Measurements from ENCODE around the gene MCRIP2.
A peak's percentile ranks its signal among the peaks of the same experiment; 100 is the strongest.
"Not testable (repeated sequence)": the region's sequence is repeated elsewhere in the genome, so short reads cannot be mapped to it uniquely, and the experiment has no call there.

MCRIP2 gene

GRCh38 chr16:595094-595528, 46.5 kb upstream of the MCRIP2 start:
- no peak for DNase-seq
- Mint-ChIP-seq H3K9me3 (no peaks in the 10 kb centered on the region), H3K27me3 (ENCODE audit: low read depth, poor library complexity) (peaks cover 3% of the 10 kb centered on the region), H3K4me1 (peaks cover 52% of the 10 kb centered on the region), H3K36me3 (ENCODE audit: low read depth) (peaks cover 35% of the 10 kb centered on the region), H3K27ac (peak overlapping the region; percentile 90), H3K4me3 (no peak overlapping the region)
- no peak for TF ChIP-seq CTCF (IDR thresholded peaks at IDR 0.05)

- TF ChIP-seq CTCF (IDR thresholded peaks at IDR 0.05), result no peak
- Mint-ChIP-seq H3K4me1 (peaks cover 50% of the 10 kb centered on the region), H3K9me3 (no peaks in the 10 kb centered on the region), H3K4me3 (no peak overlapping the region), H3K27ac (peak overlapping the region; percentile 77), H3K27me3 (ENCODE audit: low read depth, poor library complexity) (peaks cover 3% of the 10 kb centered on the region), H3K36me3 (ENCODE audit: low read depth) (peaks cover 43% of the 10 kb centered on the region)
- DNase-seq, result no peak
These were observed 45.5 kb upstream of the MCRIP2 start for GRCh38 chr16:595942-596735.

- peaks cover 45% of the 10 kb centered on the region for H3K36me3 Mint-ChIP-seq (ENCODE audit: low read depth)
- no peak for DNase-seq
- TF ChIP-seq CTCF (IDR thresholded peaks at IDR 0.05), result no peak
- peaks cover 47% of the 10 kb centered on the region for H3K4me1 Mint-ChIP-seq
- no peaks in the 10 kb centered on the region for H3K9me3 Mint-ChIP-seq
- peaks cover 3% of the 10 kb centered on the region for H3K27me3 Mint-ChIP-seq (ENCODE audit: low read depth, poor library complexity)
- H3K27ac Mint-ChIP-seq, result no peak overlapping the region
- H3K4me3 Mint-ChIP-seq, result no peak overlapping the region
These were observed 44.9 kb upstream of the MCRIP2 start for GRCh38 chr16:596736-597060.

GRCh38 chr16:597655-598054, 44.0 kb upstream of the MCRIP2 start:
- H3K4me3 Mint-ChIP-seq; H3K27ac Mint-ChIP-seq; H3K27me3 Mint-ChIP-seq (ENCODE audit: low read depth, poor library complexity); DNase-seq; H3K9me3 Mint-ChIP-seq: not testable (repeated sequence)
- H3K36me3 Mint-ChIP-seq (ENCODE audit: low read depth), result peaks cover 47% of the 10 kb centered on the region
- peaks cover 40% of the 10 kb centered on the region for H3K4me1 Mint-ChIP-seq

GRCh38 chr16:598823-599739, 42.5 kb upstream of the MCRIP2 start:
- peaks cover 35% of the 10 kb centered on the region for H3K4me1 Mint-ChIP-seq
- peaks cover 7% of the 10 kb centered on the region for H3K27me3 Mint-ChIP-seq (ENCODE audit: low read depth, poor library complexity)
- peaks cover 14% of the 10 kb centered on the region for H3K9me3 Mint-ChIP-seq
- no peak overlapping the region for H3K27ac Mint-ChIP-seq
- H3K36me3 Mint-ChIP-seq (ENCODE audit: low read depth), result peaks cover 55% of the 10 kb centered on the region
- DNase-seq, result no peak
- H3K4me3 Mint-ChIP-seq, result no peak overlapping the region
- TF ChIP-seq CTCF (IDR thresholded peaks at IDR 0.05), result no peak

- TF ChIP-seq CTCF (IDR thresholded peaks at IDR 0.05), result no peak
- Mint-ChIP-seq H3K27ac (peak overlapping the region; percentile 77), H3K36me3 (ENCODE audit: low read depth) (peaks cover 72% of the 10 kb centered on the region), H3K9me3 (peaks cover 30% of the 10 kb centered on the region), H3K4me1 (peaks cover 24% of the 10 kb centered on the region), H3K4me3 (no peak overlapping the region), H3K27me3 (ENCODE audit: low read depth, poor library complexity) (peaks cover 4% of the 10 kb centered on the region)
- DNase-seq, result no peak
These were observed 40.8 kb upstream of the MCRIP2 start for GRCh38 chr16:600781-601180.
